Activated gamma-delta T cell (primary cell): ENCODE results near the gene TUBAL3.

Experiments used
- DNase-seq: peaks from one replicate; lab custom pipeline; 2025; lab: John Stamatoyannopoulos, UW
- total RNA-seq, 2 donors: gene quantifications; one replicate each; lab custom pipeline; 2026; lab: John Stamatoyannopoulos, UW

TUBAL3 gene
- total RNA-seq, result 0 reads per million in 2 donors

DNA sequence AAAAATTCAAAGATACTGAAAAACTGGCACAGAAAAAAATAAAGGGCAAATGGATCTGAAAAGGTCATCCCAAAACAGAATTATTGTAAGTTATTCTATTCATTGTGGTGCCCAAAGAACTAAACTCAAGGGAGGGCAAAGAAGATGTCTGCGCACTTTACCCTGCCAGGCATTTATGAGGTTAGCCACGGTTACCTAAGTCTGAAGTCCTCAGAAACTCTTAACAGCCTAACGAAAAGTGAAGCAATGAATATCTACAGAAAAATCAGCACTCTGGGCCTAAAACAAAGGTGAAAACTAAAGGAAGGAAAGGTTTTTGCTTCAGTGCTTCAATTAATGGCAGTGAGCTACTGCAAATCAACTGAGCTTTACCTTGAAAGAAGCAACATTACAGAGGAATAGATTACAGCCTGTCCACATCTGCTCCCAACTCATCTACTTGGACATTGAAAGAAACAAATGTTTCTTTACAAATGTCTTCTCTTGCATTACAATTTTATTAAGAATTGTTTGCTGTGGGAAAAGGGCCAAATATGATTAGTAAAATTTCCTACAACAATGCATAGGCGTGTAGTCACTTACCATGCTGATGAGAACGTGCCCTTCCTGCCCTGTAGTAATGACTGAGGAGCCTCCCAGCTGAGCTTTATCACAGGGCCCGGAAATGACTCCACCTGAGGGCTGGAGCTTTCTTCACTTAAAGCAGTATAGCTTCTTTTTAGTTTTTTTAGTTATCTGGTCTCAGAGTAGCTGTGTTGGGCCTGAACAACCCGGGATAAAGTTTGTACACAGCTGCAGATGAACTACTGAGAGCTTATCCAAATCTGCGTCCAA is at the start of gene TUBAL3:
Gene TUBAL3 (minus strand): TSS at position 621 of the 834 bp plus-strand sequence. CDS start 36 bp downstream, at position 585.
- no peak for DNase-seq

DNA sequence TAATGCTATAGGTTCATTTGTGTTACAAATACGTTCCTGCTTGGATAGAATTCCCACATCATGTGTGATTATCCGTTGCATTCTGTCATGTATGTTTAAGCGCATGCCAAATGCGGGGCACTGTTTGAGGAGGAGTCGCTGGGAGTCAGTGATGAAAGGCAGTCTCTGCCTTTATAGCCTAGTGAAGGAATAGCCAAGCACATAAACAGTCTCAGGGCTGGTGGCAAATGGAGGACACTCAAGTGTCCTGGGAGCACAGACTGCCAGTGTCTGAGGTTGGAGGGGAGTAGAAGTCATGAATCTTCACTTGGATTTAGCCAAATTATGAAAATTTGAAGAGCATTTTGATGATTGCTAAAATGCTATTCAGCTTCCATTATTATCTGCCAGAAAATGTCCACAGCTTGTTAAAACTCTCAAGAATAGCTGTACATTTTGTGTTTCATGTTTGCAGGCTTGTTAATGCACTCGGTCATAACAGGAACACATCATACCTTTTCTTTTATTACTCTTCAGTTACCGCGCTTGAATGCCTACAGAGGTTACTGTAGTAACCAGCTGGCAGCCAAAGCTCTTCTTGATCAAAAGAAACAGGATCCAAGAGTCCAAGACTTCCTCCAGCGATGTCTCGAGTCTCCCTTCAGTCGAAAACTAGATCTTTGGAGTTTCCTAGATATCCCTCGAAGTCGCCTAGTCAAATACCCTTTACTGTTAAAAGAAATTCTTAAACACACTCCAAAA is 49.3 kb upstream of the TUBAL3 start:
- no peak for DNase-seq

DNA sequence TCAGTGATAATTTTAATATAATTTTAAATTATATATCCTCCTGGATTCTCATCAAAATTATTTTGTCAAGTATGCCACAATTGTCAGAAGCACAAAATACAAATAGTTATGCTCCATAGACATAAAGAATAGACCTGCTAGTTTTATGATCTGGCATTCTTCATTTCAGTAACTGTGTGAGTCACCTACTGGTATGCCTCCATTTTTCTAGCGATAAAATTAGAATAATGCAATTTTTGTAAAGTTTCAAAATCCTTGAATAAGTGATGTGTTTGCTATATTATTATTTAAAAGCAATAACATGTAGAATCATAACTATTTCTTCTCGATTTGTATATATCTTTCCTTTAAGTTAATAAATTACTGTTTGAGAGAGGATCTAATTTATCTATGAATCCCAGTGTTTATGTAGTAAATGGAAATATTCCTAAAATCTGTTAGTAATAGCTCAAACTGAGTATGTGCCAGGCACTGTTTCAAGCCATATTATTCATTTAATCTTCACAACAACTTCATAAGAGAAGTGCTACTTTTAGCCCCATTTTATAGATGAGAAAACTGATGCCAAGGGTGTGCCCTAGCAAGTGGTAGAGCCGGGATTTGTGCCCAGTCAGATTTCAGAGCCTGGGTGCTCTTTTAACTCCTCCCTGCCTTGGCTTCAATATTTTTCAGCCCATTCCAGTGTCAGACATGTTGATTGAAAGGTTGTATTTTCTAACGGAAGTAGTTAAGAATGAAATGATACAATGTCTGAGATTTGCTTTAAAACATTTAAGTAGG is 46.2 kb upstream of the TUBAL3 start:
- DNase-seq, result no peak

DNA sequence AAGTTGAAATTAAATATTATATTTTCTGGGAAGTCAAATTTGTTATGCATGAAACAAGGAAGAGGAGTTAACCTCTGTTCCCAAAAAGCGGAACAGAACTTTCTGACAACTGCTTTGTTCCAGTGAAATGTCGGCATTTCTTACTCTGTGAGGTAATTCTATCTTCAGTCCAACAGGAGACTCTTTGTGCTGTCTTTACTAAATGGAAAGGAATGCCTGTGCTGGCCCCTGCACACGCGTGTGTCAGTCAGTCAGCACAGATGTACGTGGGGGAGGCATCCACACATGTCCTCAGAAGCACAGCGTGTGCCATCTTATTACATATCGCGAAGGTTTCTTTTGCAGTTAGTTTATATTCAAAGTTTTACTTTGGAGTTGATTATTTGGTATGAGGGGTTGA is 45.2 kb upstream of the TUBAL3 start:
- DNase-seq, result no peak

DNA sequence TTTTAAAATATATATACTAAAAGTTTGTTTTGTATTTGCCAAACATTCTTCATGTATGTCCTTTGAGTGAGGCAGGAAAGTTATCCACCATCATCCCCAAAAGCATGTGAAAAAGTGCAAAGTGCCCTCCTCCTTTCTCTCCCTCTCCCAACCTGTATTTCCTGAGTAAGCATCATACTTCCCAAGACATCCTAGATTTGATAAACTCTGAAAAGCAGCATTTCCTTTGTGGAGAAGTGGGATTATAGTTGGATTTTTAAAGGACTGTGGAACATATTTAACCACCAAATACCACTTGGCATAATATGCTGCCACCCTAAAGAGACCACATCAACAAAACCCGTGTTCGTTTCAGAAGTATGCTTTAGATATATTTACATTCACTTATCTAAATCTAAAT is 44.6 kb upstream of the TUBAL3 start:
- DNase-seq, result no peak

DNA sequence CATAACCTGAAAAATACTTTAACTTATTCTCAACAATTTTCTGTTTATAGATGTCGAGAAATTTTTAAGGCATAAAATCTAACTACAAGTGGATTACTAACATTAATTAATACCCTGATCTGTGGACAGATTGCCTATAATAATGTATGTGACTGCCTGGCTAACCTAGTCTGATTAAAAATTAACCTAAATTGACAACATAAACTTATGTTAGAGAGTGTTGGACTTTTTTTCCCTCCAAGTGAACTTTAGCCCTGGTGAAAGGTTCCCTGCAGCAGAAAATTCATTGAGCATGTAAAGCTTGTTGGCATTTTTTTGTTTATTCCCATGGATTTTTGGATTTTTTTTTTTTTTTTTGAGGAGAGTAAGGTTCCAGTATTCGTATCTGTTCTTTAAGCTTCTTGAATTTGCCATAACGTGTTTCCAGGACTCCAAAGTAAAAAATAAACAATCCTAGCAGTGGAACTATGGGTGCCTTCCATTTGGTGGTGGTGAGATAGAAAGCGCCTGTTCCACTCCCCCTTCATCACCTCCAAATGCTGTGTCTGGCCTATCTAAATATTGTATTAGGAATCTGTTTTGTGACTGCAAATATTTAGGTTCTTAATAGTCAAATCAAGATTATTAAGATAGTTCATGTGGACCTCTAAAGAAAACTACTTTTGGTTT is 43.8 kb upstream of the TUBAL3 start:
- no peak for DNase-seq

DNA sequence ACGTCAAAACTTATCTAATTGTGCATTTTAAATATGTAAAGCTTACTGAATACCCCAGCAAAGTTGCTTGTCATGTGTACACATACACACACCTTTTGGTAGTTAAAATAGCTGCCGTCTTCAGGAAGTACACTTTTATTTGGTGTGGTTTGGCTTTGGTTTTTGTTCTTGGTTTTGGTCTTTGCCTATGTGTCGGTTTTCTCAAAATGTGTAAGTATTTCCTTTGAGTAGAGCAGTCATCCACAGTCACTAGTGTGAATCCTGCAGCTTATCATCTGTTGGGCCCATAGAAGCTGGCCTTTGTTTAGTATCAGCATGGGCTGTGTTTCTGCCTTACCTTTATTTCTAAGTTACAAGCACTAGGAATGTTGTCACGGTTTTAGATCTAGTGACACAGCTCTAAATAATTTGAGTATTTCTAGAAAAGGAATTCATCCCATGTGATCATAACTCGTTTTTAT is 43.0 kb upstream of the TUBAL3 start:
- DNase-seq, result no peak

DNA sequence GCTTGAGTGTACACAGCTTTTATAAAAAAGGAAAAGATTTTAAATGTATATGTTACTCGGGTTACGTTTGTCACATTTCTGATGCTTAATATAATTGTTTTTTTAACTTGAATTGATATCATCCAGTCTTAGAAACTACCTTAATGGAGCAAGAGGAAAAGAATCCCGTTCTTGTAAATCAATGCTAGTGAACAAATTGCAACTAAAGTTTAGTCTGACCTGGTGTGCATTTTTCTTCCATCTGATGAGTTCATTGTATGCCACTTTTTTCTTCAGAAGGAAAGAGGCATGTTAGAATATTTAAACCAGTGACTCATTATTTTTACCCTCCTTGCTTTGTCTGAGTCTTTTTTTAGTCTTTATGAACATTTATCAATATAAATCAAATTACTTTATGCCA is 42.4 kb upstream of the TUBAL3 start:
- no peak for DNase-seq

DNA sequence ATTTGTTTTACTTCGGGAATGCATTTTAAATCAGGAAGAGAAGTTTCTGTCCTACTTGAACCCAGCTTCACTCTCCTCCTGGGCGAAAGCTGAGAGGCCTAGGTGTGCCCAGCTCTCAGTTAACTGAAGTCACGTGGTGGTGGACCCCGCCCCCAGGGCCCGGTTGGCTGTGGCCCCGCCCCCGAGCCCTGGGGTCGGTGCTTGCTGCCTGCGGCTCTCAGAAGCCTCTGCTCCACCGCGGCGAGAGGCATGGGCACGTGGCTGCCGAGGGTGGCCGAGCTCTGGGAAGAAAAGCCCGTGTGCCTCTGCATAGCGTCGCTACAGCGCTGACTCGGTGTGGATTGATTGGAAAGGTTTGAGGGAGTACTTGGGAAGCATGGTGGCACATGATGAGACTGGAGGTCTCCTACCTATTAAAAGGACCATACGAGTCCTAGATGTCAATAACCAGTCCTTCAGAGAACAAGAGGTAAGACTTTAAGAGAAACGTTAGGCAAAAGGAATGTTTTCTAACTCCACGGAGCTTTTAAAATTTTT is 41.8 kb upstream of the TUBAL3 start:
- DNase-seq, result peak; percentile 34

DNA sequence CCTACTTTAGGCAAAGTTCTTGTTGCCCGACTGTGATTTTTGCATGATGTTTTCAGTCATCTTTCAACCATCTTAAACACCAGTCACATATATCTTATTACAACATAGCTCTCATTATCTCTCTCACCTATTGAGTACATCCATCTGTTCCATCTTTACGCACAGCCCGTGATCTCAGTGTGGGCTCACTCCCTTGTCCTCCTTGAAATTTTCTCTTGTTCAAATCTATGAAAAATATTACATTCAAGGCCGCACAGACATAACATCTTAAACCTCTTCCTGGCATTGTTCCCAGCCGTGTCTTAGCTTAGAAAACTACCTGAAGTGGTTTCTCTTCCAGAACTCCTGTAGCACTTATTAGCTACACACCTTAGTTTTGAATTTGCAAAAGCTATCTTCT is 40.4 kb upstream of the TUBAL3 start:
- no peak for DNase-seq

DNA sequence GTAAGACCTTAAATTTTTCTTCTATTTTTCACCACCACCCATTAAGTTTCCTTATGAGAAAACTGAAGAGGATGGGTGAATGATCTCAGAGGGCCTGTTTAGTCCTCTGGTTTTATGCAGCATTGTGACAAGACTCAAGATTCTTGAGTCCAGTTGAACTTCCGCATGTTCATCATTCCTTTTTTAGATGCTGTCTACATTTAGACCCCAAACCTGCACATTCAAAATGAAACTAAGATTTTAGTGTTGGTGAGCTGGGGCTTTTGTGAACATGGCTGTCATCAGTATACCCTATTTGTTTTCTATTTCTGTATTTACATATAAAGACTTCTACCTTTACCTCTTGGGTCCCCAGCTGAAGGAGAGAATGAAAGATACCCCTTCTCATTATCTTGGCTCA is 38.8 kb upstream of the TUBAL3 start:
- DNase-seq, result no peak

DNA sequence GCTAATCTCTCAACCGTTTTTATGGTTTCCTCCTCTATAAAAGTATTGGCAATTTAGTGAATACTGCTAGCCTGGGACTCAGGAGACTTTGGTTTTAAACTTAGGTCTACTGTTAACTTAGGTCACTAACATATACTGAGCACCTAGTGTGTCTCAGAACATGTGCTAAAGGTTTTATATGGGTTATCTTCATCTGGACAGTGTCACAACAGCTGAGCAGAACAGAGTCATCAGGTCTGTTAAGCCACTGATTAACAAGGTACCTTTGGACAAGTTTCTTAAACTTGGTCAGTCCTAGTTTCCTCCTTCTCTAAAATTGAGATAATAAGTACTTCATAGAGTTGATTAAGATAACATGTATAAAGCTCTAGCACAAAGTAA is 38.4 kb upstream of the TUBAL3 start:
- no peak for DNase-seq

DNA sequence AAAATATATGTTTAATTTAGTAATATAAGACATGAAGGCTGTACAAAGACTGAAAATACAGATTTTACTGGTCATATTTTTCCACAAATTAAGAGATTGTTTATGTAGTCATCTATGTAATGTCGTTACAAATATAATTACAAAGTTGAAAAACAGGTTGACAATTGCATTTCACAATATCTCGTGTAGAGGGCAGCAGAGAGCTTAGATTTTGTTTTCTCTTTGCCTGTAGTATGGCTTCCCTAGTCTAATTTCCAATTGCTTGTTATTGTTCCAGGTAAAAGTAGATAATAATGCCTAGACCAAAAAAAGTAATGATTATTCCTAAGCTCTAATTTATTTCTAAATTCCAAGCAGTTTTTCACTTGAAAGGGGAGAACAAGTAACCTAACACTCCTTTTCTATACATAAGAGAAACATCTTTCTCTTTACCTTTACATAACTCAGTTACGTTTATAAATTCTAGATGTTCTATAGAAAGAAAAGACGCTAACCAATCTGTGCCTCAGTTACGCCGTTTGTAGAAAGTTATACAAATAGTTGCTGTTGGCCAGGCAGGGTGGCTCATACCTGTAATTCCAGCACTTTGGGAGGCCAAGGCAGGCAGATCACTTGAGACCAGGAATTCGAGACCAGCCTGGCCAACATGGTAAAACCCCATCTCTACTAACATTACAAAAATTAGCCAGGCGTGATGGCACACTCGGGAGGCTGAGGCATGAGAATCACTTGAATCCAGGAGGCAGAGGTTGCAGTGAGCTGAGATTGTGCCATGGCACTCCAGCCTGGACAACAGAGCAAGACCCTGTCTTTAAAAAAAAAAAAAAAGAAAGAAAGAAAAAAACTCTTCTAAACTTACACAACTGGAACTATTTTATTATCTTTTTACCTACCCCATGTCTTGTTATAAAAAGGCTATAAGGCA is 37.7 kb upstream of the TUBAL3 start:
- no peak for DNase-seq

DNA sequence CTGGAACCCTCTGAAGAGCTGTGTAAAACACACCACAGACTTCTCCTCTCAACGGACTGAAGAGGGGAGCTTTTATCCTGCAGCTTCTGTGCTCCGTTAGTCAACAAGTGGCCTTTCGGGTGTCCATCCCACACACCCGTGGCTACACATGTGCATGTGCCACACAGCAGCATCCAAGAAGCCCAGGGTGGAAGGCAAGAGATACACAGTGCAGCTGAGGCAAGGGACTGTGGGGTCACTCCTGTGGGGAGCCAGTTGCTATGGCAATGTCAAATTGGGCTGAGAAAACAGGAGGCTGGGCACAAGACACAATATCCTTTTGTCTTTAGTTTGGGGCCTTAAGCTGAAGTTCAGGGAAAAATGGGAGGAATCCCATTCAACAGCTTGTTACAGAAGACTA is 36.5 kb upstream of the TUBAL3 start:
- DNase-seq, result no peak

DNA sequence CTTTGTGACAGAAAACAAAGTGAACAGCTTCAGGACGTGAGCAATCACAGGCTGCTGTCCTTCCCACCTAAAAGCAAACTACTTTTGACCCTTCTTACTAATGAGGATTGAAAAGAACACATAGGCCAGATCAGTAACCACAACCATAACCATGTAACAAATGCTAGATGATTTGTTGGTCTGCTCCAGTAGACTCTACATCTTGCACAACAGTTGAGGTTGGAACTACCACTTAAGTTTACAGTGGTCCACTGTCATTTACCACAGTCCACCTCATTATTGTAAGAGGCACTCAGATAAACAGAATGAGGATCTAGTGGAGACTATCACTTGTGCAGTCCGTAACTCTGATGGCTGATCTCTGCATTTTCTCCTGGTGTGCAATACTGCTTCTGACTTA is 35.6 kb upstream of the TUBAL3 start:
- DNase-seq, result no peak

DNA sequence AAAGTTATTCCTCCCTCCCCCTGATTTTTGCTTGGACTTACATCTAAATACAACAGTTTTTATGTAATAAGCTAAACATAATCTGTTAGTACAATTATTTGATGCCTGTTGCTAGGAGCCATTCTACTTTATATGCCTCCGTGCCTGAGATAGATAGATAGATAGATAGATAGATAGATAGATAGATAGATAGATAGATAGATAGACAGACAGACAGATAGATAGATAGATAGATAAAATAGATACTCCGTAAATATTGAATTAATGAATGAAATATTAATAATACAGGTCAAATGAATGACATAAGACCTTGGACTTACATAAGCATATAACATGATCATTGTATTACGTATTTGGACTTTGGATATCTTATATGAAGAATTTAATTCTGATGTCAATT is 30.7 kb upstream of the TUBAL3 start:
- no peak for DNase-seq

DNA sequence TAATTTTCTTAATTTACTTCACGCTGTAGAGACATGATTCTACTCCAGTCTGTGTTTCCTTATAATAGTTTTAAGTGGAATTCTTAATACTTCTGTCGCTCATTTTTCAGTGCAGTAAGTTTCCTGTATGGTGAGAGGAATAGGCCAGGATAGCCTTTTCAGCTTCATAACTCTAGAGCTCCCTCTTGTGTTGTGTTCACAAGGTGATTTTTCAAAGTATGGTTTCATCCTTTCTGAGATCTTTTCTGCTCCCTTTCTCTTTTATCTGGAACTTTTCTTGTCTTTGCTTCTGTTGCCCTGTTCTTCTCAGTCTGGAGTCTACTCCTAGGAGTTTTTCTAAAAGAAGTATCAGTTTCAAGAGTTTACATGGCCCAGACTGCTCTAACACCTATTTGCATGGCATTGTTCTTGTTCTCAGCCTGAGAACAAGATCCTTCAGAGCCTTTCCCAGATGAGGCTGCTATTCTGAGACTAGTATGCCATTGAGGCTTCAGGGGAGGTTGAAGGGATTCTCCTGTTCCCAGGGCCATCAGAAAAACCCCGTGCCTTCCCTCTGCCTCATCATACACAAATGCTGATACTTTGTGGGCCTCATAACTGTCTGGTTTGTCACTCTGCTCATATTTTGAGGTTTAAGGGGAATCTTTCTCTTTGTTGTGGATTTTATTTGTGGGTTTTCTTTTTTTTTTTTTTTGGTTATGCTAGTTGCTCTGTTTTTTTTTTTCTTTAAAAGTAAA is 29.6 kb upstream of the TUBAL3 start:
- DNase-seq, result no peak

DNA sequence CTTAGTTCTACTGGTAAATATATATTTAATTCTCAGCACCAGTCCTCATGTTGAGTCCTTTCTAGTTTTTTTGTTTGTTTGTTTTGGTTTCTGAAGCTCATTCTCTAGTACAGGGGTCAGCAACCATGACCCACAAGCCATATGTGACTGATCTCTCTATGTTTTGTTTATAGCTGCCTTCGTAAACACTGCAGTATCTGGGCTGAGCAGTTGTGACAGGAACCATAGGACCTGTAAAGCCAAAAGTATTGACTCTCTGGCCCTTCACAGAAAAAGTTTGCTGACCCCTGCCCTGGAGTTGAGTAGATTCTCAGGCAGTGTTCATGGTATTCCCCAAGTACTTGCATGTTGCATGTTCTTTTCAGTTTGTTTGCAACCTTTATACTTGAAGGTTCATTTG is 28.6 kb upstream of the TUBAL3 start:
- no peak for DNase-seq

DNA sequence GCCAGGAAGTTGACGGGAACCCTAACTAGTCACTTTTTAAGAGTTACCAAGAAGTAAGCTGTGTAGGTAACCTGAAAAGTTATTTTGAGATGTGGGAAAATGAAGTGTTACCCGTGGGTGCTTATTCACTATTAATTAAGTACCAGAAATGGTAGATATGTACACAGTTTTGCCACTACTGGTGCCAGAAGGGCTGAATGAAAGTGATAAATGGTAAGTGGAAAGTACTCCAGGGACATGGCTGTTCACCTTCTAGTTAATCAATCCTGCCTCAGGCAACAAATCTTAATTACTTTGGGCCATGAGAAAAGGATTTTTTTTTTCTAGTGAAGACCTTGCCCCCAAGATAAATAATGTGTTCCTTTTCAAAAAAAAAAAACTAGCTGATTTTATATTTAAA is 23.5 kb upstream of the TUBAL3 start:
- no peak for DNase-seq

DNA sequence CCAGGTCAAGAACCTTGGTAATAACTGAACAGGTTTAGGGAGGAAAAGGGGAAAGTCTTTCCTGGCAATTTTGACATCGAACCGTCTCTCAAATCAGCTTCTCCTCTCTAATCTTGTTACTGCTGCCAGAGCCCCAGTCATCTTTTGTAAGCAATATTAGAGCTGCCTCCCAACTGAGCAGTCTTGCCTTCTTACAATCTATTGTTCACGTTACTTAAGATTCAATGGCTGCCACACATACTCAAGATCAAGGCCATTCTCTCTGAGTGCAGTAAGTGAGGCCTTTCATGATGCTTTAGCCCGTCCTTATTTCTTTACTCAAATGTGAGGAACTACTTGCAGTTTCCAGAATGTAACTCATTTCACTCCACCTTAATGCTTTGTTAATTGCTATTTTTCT is 20.1 kb upstream of the TUBAL3 start:
- DNase-seq, result no peak
